Endothelial cell of umbilical vein (primary cell): ENCODE measurements around the gene BDH1. TPM values are rescaled to one million over a fixed set of nuclear protein-coding genes. Genes with fewer than 3 reads are reported as not detected.

ENCODE experiments used
- BruUV-seq: library from RNA; stranded (reverse); fragments of 400-500 nt; replicated peaks from 2 replicates; lab custom pipeline; 2021; lab: Mats Ljungman, UMichigan
- CTCF ChIA-PET: fragments of 300-600, 350-600 bp; sonication (Branson Sonifier 250); formaldehyde crosslinking; loops from one replicate; lab custom pipeline; 2021; ENCODE audit warnings: antibody characterized with exemption, inconsistent platforms; lab: Charles Lee
- POLR2A ChIA-PET: fragments of 300-600, 350-600 bp; sonication (Branson Sonifier 250); formaldehyde crosslinking; loops from one replicate; lab custom pipeline; 2021; ENCODE audit warnings: antibody characterized with exemption, inconsistent platforms; lab: Charles Lee
- DNase-seq: peaks from one replicate; pipeline ENCODE4 v3.0.0-alpha.2; 2011; ENCODE audit warnings: low read depth, low spot score
- FAIRE-seq: peaks from 2 replicates; lab custom pipeline; 2011; peaks lifted over from hg19 to GRCh38; lab: Jason Lieb, UNC
- H2AFZ ChIP-seq: 2 replicates; pipeline ENCODE4 v1.6.0; 2012; ENCODE audit warnings: low read depth, low read length, control low read depth, inconsistent platforms
- H3K27ac ChIP-seq: 2 replicates; pipeline ENCODE4 v1.5.1; 2011; ENCODE audit warnings: low read depth, mild to moderate bottlenecking, control low read depth, low read length, moderate library complexity; ENCODE audit not compliant: insufficient read depth
- H3K27me3 ChIP-seq, 2 experiments: 2 replicates each; pipeline versions ENCODE4 v1.6.0 to v1.6.1; 2011; ENCODE audit warnings: low read length in 2 of 2, mixed read lengths in 1 of 2; ENCODE audit not compliant: control insufficient read depth in 2 of 2, insufficient read depth in 2 of 2
- H3K36me3 ChIP-seq, 2 experiments: 2 replicates in 1 of 2; 3 replicates in 1 of 2; pipeline ENCODE4 v1.5.1; 2011; ENCODE audit warnings: low read length in 2 of 2, mild to moderate bottlenecking in 1 of 2, moderate library complexity in 1 of 2; ENCODE audit not compliant: control insufficient read depth in 2 of 2, insufficient read depth in 2 of 2; ENCODE audit errors: extremely low read depth in 1 of 2
- H3K4me1 ChIP-seq: 3 replicates; pipeline ENCODE4 v1.5.1; 2011; ENCODE audit warnings: mild to moderate bottlenecking, low read length; ENCODE audit not compliant: control insufficient read depth, insufficient read depth; ENCODE audit errors: extremely low read depth
- H3K4me2 ChIP-seq: 2 replicates; pipeline ENCODE4 v1.6.1; 2011; ENCODE audit warnings: low read length, control low read depth, mixed read lengths; ENCODE audit not compliant: insufficient read depth
- H3K4me3 ChIP-seq, 3 experiments: fragments of 200-600 bp in 1 of 3; sonication (generic), shearing (Covaris generic) in 1 of 3; replicated peaks in 1 of 3; 2 replicates each; pipeline ENCODE4 v1.5.1; 2011 to 2016; ENCODE audit warnings: control low read depth in 3 of 3, low read length in 3 of 3, mild to moderate bottlenecking in 2 of 3, inconsistent platforms in 1 of 3, low read depth in 1 of 3, moderate library complexity in 1 of 3; ENCODE audit not compliant: insufficient read depth in 1 of 3
- H3K79me2 ChIP-seq: 2 replicates; pipeline ENCODE4 v1.6.0; 2012; ENCODE audit warnings: low read length, inconsistent platforms; ENCODE audit not compliant: control insufficient read depth, insufficient read depth
- H3K9ac ChIP-seq: replicated peaks from 2 replicates; pipeline ENCODE3; 2011; ENCODE audit warnings: low read length, control low read depth; ENCODE audit not compliant: insufficient read depth; ENCODE audit errors: extremely low read depth
- H3K9me1 ChIP-seq: replicated peaks from 3 replicates; pipeline ENCODE4 v1.6.0; 2011; ENCODE audit warnings: mild to moderate bottlenecking, low read length; ENCODE audit not compliant: control insufficient read depth, insufficient read depth; ENCODE audit errors: extremely low read depth
- H3K9me3 ChIP-seq: replicated peaks from 2 replicates; pipeline ENCODE4 v1.5.1; 2012; ENCODE audit warnings: low read length, inconsistent platforms; ENCODE audit not compliant: control insufficient read depth, insufficient read depth
- H4K20me1 ChIP-seq: replicated peaks from 2 replicates; pipeline ENCODE3; 2011; ENCODE audit warnings: mild to moderate bottlenecking, low read length; ENCODE audit not compliant: control insufficient read depth, insufficient read depth; ENCODE audit errors: extremely low read depth
- EZH2 ChIP-seq: IDR thresholded peaks from 2 replicates; pipeline ENCODE4 v1.6.1; 2012; ENCODE audit warnings: borderline replicate concordance, low read depth, mild to moderate bottlenecking, moderate library complexity, low read length, inconsistent platforms; ENCODE audit not compliant: severe bottlenecking
- FOS ChIP-seq: IDR thresholded peaks from 2 replicates; pipeline ENCODE4 v1.6.1; 2011; ENCODE audit warnings: mild to moderate bottlenecking, low read length, moderate library complexity, borderline replicate concordance; ENCODE audit not compliant: insufficient read depth
- GATA2 ChIP-seq: IDR thresholded peaks from 2 replicates; pipeline ENCODE4 v1.7.0; 2011; ENCODE audit warnings: low read depth, mild to moderate bottlenecking, moderate library complexity, mixed read lengths, low read length; ENCODE audit not compliant: insufficient read length, insufficient read depth
- JUN ChIP-seq: IDR thresholded peaks from 2 replicates; pipeline ENCODE4 v1.6.1; 2011; ENCODE audit warnings: borderline replicate concordance, low read depth; ENCODE audit not compliant: insufficient read length, insufficient read depth
- MAX ChIP-seq: IDR thresholded peaks from 2 replicates; pipeline ENCODE4 v1.6.1; 2011; ENCODE audit not compliant: insufficient read depth, insufficient read length
- MYC ChIP-seq: IDR thresholded peaks from one replicate; pipeline ENCODE4 v1.6.1; 2011; ENCODE audit warnings: mild to moderate bottlenecking, low read depth, low read length
- POLR2A ChIP-seq: IDR thresholded peaks from 2 replicates; pipeline ENCODE4 v1.6.1; 2012; ENCODE audit warnings: low read depth, mild to moderate bottlenecking, control low read depth, low read length
- POLR2AphosphoS5 ChIP-seq: IDR thresholded peaks from 2 replicates; pipeline ENCODE4 v1.6.1; 2012; ENCODE audit warnings: low read depth, mild to moderate bottlenecking, control low read depth, low read length, moderate library complexity; ENCODE audit not compliant: insufficient read depth
- dilution Hi-C: fragments of 300-500 bp; cut with MboI; formaldehyde crosslinking; loops from one replicate; pipeline ENCODE4 v1.15.0; 2019; ENCODE audit warnings: low sequenced_read_pairs; ENCODE audit not compliant: extremely low pct_ligation_motif_present
- intact Hi-C: fragments of 100-400 bp; cut with micrococcal nuclease; formaldehyde crosslinking; loops from one replicate; pipeline ENCODE4 v1.10.0; 2022
- polyA plus RNA-seq, 4 experiments: library from polyadenylated mRNA; depleted of rRNA in 3 of 4; stranded (reverse) in 3 of 4; unstranded in 1 of 4; fragments of >200 nt; gene quantifications; 2 replicates each; pipeline versions ENCODE4 v1.2.1 to v1.2.3, GENCODE V29; 2011 to 2012; ENCODE audit warnings: missing spikeins in 1 of 4
- total RNA-seq: library from RNA; stranded (reverse); gene quantifications from 2 replicates; pipeline ENCODE4 v1.2.3, GENCODE V29; 2021
- TF ChIP-seq, protein P1 (sequence below), 2 donors: IDR thresholded peaks; 1 replicate in 1 of 2; 2 replicates in 1 of 2; pipeline ENCODE4 v1.5.1; 2011; ENCODE audit warnings: low read length in 2 of 2, mild to moderate bottlenecking in 2 of 2, moderate library complexity in 2 of 2, control low read depth in 1 of 2, inconsistent platforms in 1 of 2, low read depth in 1 of 2; ENCODE audit not compliant: insufficient read depth in 1 of 2; ENCODE audit errors: extremely low read depth in 1 of 2

BDH1 gene
- total and polyA plus RNA-seq, 2 donors (not counting 3 experiments of a cell fraction or from before 2014, with no cell fraction given): 6.9 to 12.2 TPM

GRCh38 chr3:197503652-197504051 is 52.1 kb downstream of the BDH1 start:
- BruUV-seq: no TSS peak
- H3K79me2 ChIP-seq: no peaks in the 10 kb centered on the region
- no peaks in the 10 kb centered on the region for H3K36me3 ChIP-seq
- no peaks in the 10 kb centered on the region for H3K9me3 ChIP-seq
- no peak overlapping the region for H3K4me3 ChIP-seq
- H3K9ac ChIP-seq: no peak overlapping the region
- H3K27me3 ChIP-seq: no peaks in the 10 kb centered on the region
- intact Hi-C loops (loop anchor here (2.0 kb wide), 1 partner anchor 207 kb away; no protein-coding TSS in a partner anchor), dilution Hi-C loops (loop anchor here (25.0 kb wide), 1 partner anchor 241 kb away; no protein-coding TSS in a partner anchor)
- H3K27ac ChIP-seq: no peak overlapping the region
- H3K4me2 ChIP-seq: no peak overlapping the region
- no peaks in the 10 kb centered on the region for H3K9me1 ChIP-seq
- no peak overlapping the region for H2AFZ ChIP-seq
- ChIA-PET POLR2A (no interaction called here), CTCF (interaction anchor here (2.8 to 3.8 kb wide), 4 partner anchors 173 to 247 kb away, joined by 14 to 148 read pairs (median 36); partner anchors contain the start of gene DLG1)
- TF ChIP-seq JUN (no peak), FOS (no peak), MYC (no peak), GATA2 (no peak), POLR2AphosphoS5 (no peak), POLR2A (no peak), MAX (no peak), EZH2 (no peak)
- TF ChIP-seq, protein P1, sequence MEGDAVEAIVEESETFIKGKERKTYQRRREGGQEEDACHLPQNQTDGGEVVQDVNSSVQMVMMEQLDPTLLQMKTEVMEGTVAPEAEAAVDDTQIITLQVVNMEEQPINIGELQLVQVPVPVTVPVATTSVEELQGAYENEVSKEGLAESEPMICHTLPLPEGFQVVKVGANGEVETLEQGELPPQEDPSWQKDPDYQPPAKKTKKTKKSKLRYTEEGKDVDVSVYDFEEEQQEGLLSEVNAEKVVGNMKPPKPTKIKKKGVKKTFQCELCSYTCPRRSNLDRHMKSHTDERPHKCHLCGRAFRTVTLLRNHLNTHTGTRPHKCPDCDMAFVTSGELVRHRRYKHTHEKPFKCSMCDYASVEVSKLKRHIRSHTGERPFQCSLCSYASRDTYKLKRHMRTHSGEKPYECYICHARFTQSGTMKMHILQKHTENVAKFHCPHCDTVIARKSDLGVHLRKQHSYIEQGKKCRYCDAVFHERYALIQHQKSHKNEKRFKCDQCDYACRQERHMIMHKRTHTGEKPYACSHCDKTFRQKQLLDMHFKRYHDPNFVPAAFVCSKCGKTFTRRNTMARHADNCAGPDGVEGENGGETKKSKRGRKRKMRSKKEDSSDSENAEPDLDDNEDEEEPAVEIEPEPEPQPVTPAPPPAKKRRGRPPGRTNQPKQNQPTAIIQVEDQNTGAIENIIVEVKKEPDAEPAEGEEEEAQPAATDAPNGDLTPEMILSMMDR (IDR thresholded peaks at IDR 0.05; ENCODE audit: extremely low read depth in 1 of 2, insufficient read depth in 1 of 2, low read depth in 1 of 2, low read length in 2 of 2): no peak
- DNase-seq (no peak), FAIRE-seq (no peak)
- H4K20me1 ChIP-seq: no peaks in the 10 kb centered on the region
- no peaks in the 10 kb centered on the region for H3K4me1 ChIP-seq
